HG03135 (cell line): ENCODE data around the gene BAG1.
A peak's percentile ranks its signal among the peaks of the same experiment; 100 is the strongest.

Experiments
- ATAC-seq: cut with Tn5 transposase; IDR thresholded peaks from one replicate; pipeline ENCODE4 v1.9.1; 2021; ENCODE audit warnings: mild to moderate bottlenecking, moderate library complexity; ENCODE audit not compliant: unreplicated experiment

Gene BAG1

GRCh38 chr9:33220681-33221567, 43.6 kb downstream of the BAG1 start:
- ATAC-seq = no peak

- no peak for ATAC-seq
Measured at GRCh38 chr9:33211695-33212393, 52.7 kb downstream of the BAG1 start.

- no peak for ATAC-seq
Measured at GRCh38 chr9:33210006-33210715, 54.3 kb downstream of the BAG1 start.

GRCh38 chr9:33209394-33209793, 55.1 kb downstream of the BAG1 start:
- ATAC-seq = no peak

GRCh38 chr9:33202552-33203201, 61.8 kb downstream of the BAG1 start:
- ATAC-seq = peak; percentile 98
